H1 (cell line): Measurements from ENCODE around the gene MSI2. TPM values are rescaled to one million over a fixed set of nuclear protein-coding genes. Genes with fewer than 3 reads are reported as not detected.

Experiments
- ASH2L ChIP-seq: fragments of 200-600, 300-600 bp; sonication (generic); IDR thresholded peaks from one replicate; pipeline ENCODE4 v1.7.1; 2017; ENCODE audit warnings: low read length
- CBX8 ChIP-seq: fragments of 300-800, 300-1000 bp; sonication (generic); IDR thresholded peaks from 2 replicates; pipeline ENCODE4 v1.7.1; 2016; ENCODE audit warnings: low read depth, low read length, borderline replicate concordance
- CHD7 ChIP-seq: fragments of 300-600 bp; sonication (generic); IDR thresholded peaks from 2 replicates; pipeline ENCODE4 v1.7.1; 2012; ENCODE audit warnings: low read length, moderate library complexity, mild to moderate bottlenecking, inconsistent platforms; ENCODE audit not compliant: insufficient replicate concordance
- FOSL1 ChIP-seq: IDR thresholded peaks from 2 replicates; pipeline ENCODE4 v1.6.1; 2011; ENCODE audit warnings: mild to moderate bottlenecking, low read depth, low read length, moderate library complexity; ENCODE audit not compliant: insufficient read depth
- KDM1A ChIP-seq: fragments of 200-600, 300-600 bp; sonication (generic); IDR thresholded peaks from 2 replicates; pipeline ENCODE4 v1.7.1; 2016; ENCODE audit warnings: mild to moderate bottlenecking, low read length, borderline replicate concordance
- KDM5A ChIP-seq: fragments of 200-600 bp; IDR thresholded peaks from 2 replicates; pipeline ENCODE4 v1.7.1; 2012; ENCODE audit warnings: mild to moderate bottlenecking, low read length, inconsistent platforms, mixed read lengths
- POLR2AphosphoS5 ChIP-seq: IDR thresholded peaks from 2 replicates; pipeline ENCODE4 v1.6.1; 2011; ENCODE audit warnings: low read depth, low read length
- RBBP5 ChIP-seq: IDR thresholded peaks from 2 replicates; pipeline ENCODE4 v1.7.1; 2012; ENCODE audit warnings: low read depth, mild to moderate bottlenecking, inconsistent platforms, low read length, moderate library complexity, borderline replicate concordance
- SAP30 ChIP-seq: fragments of 300-600 bp; sonication (generic); IDR thresholded peaks from 2 replicates; pipeline ENCODE4 v1.7.1; 2012; ENCODE audit warnings: low read length, moderate library complexity, mild to moderate bottlenecking, inconsistent platforms; ENCODE audit not compliant: insufficient read depth, insufficient replicate concordance
- SIN3A ChIP-seq, 2 experiments: IDR thresholded peaks in 1 of 2; conservative IDR thresholded peaks in 1 of 2; 2 replicates each; pipeline ENCODE4 v1.6.1; 2011 to 2012; ENCODE audit warnings: low read length in 2 of 2, improper control_type of control experiment in 1 of 2, low read depth in 1 of 2, mild to moderate bottlenecking in 1 of 2
- TAF1 ChIP-seq: IDR thresholded peaks from 2 replicates; pipeline ENCODE4 v1.6.1; 2011; ENCODE audit warnings: mild to moderate bottlenecking, low read depth, low read length
- TBP ChIP-seq: IDR thresholded peaks from 2 replicates; pipeline ENCODE4 v1.6.1; 2011; ENCODE audit warnings: low read depth, low read length, improper control_type of control experiment
- polyA plus RNA-seq, 7 experiments: library from polyadenylated mRNA; depleted of rRNA in 3 of 7; stranded (reverse) in 5 of 7; unstranded in 2 of 7; fragments of >200 nt in 5 of 7; fragments of 200-250 nt in 2 of 7; gene quantifications; 1 replicate in 5 of 7; 2 replicates in 1 of 7; 4 replicates in 1 of 7; pipeline versions ENCODE4 v1.2.1 to v1.2.3, GENCODE V29; 2011 to 2013; ENCODE audit warnings: missing spikeins in 2 of 7, mixed read lengths in 2 of 7
- total RNA-seq: library from RNA; stranded (reverse); fragmentation: NEBNext Ultra II Directional; extraction: Animal tissue kit (Norgen Biotek cat#: 25700); gene quantifications from 2 replicates; pipeline ENCODE4 v1.2.1, GENCODE V29; 2021

Gene MSI2
- total and polyA plus RNA-seq, 2 of the 8 experiments (the other 6 are each of a cell fraction or from before 2014, with no cell fraction given), result 36.7 to 80.6 TPM

GRCh38 chr17:57246257-57246656, 10.1 kb upstream of the MSI2 start (continued):
- no peak for TF ChIP-seq CHD7
- TF ChIP-seq ASH2L, result no peak
- TF ChIP-seq KDM5A, result no peak
- TF ChIP-seq CBX8, result no peak
- TF ChIP-seq FOSL1, result no peak
- no peak for TF ChIP-seq RBBP5
- no peak for TF ChIP-seq TAF1
- no peak for TF ChIP-seq TBP
- no peak for TF ChIP-seq KDM1A
- TF ChIP-seq SIN3A (conservative IDR thresholded peaks at IDR 0.05 in 1 of 2, IDR thresholded peaks at IDR 0.05 in 1 of 2; ENCODE audit: low read depth in 1 of 2, low read length in 2 of 2), result no peak
- TF ChIP-seq SAP30, result no peak
- TF ChIP-seq POLR2AphosphoS5, result no peak
